ENCODE results near the gene CGNL1. TPM values are rescaled to one million over a fixed set of nuclear protein-coding genes. Genes with fewer than 3 reads are reported as not detected.

CGNL1 gene
- total RNA-seq, 1 experiment from 2014 or later: 0.43 TPM

GRCh38 chr15:57548351-57548750 is 172.0 kb downstream of the CGNL1 start:
- no peak for DNase-seq (ENCODE audit: low spot score)

- no peak for DNase-seq (ENCODE audit: low spot score)
These were observed 172.5 kb downstream of the CGNL1 start for GRCh38 chr15:57548835-57549234.

GRCh38 chr15:57549935-57550334 is 173.6 kb downstream of the CGNL1 start:
- DNase-seq (ENCODE audit: low spot score): no peak

DNA sequence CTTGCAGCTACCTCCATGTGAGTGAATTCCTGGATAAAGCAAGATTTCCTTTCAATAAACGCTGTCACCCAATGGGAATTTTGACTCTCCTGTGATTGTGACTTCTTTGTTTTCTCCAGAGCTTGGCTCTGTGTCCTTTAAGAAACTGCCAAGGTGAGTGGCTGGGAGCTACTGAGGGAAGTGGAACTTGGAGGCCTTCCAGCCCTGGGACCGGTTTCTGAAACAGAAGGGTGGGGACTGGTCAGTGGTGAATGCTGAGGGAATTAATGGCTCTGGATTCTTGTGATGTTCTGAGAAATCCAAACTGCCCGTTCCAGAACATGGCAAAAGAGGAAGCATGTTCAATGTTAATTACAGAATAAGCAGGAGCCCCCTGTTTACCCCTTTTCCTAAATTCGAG is 174.3 kb downstream of the CGNL1 start:
- DNase-seq (ENCODE audit: low spot score): no peak

- DNase-seq (ENCODE audit: low spot score): peak; percentile 67
These were observed 175.7 kb downstream of the CGNL1 start for GRCh38 chr15:57551715-57552677.

GRCh38 chr15:57552678-57553334 is 176.5 kb downstream of the CGNL1 start:
- no peak for DNase-seq (ENCODE audit: low spot score)

DNA sequence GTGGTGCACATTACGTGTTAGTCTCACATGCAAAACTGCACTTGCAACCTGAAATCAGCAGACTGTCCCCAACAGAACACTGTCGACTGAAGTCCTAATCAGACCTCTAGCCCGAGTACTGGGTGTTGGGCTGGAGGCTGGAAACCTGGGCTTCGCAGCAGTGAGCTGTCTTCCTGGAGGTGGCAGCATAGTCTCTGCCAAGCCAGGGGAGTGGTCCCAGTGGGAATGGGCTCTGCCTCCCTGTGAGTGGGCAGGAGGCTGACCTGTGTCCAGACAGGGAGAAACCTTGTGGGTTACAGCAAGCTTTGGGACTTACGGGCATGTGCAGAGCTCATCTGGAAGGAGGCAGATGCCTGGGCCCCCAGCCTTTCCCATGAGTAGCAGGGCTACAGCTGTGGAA is 177.2 kb downstream of the CGNL1 start:
- DNase-seq (ENCODE audit: low spot score): no peak

DNA sequence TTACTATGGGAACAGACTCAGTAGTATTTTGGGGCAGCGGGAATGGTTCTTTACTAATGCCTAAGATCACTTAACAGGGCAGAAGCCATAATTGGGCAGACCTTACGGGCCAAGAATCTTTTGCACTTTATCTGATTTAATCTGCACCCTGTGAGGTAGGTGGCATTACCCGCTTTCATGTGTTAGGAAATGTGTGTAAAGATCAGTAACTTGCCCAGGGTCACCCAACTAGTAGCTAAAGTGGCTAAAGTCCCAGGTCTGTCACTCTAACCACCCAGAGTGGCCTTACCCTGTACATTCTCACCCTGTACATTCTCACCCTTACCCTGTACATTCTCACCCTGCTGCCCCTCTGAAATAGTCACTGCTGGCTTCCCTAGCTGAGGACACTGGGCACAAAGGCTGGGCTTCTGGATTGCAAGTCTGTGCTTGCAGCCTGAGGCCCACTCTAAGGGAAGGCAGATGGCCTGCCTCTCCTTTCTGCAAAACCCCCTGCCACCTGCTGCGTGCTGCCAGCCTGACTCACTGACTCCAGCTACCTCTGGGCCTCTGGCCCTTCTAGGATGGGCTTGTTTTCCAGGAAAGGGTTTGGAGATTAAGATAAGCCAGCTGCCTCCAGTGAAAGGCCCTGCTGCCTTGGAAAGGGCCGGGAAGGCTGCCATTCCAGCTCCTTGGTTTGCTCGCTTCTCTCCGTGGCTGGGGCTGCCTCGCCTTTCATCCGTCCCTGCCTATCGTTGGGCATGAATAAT is 177.9 kb downstream of the CGNL1 start:
- no peak for DNase-seq (ENCODE audit: low spot score)

DNA sequence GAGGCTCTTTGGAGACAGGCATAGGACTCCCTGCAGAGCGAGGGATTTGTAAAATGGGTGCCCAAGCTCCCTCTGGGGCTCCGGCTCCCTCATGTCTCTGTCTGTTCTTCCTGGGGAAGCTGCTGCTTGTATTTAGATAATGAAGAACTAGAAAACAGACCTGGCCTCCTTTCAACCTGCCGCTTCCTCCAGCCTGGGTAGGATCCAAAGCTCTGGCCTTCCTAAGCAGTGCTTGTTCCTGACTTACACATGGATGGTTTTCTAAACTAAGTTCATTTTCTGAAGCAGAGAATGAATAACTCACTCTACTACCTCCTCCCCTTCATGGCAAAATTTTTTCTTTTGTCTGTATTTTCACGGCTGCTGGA is 178.5 kb downstream of the CGNL1 start:
- DNase-seq (ENCODE audit: low spot score): no peak

DNA sequence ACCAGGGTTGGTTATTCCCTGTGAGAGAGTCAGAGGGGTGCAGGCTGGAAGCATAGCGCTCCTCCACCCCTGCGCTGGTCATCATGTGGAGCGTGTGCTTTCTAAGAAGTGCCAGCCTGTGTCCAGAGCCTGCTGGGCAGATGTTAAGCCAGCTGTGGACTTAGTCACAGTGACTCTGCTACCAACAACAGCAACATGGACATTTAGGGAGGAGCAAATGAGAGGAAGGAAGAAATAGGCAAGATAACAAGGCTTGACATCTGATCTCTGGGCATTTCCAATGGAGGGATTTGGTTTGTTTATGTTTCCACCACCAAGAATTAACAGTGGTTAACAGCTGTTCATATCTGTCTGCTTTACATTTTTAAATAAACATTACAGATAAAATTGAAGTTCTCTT is 179.0 kb downstream of the CGNL1 start:
- DNase-seq (ENCODE audit: low spot score): no peak

- DNase-seq (ENCODE audit: low spot score): no peak
These were observed 179.7 kb downstream of the CGNL1 start for GRCh38 chr15:57556040-57556439.

DNA sequence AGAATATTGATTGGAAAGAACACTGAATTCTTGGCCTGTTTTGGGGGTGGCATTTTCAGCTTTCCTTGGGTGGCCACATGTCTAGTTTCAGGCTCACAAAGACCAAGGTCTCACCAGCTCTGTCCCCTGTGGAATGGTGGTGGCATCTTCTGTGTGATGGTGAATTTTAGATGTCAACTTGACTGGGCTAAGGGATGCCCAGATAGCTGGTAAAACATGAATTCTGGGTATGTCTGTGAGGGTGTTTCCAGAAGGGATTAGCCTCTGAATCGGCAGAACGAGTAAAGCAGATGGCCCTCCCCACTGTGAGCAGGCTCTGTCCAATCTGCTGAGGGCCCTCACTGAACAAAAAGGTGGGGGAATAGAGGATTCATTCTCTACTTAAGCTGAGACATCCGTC is 181.0 kb downstream of the CGNL1 start:
- DNase-seq (ENCODE audit: low spot score): no peak

DNA sequence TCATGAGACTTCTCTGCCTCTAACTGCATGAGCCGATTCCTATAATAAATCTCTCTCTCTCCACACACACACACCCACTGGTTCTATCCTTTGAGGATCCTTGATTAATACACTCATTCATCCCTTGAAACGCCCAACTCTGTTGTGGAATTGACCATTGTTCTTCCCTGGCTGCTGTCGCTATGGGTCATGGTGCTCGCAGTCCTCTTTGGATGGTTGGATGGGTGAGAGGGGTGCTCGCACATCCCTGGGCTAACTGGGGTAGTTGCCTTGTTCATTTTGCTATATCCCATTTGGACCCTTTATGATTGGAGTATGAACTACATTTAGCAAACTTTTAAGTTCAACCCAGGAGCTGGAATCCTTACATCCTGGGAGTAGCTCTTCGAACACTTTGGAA is 181.5 kb downstream of the CGNL1 start:
- DNase-seq (ENCODE audit: low spot score): no peak

GRCh38 chr15:57559875-57560274 is 183.6 kb downstream of the CGNL1 start:
- DNase-seq (ENCODE audit: low spot score): peak; percentile 45

DNA sequence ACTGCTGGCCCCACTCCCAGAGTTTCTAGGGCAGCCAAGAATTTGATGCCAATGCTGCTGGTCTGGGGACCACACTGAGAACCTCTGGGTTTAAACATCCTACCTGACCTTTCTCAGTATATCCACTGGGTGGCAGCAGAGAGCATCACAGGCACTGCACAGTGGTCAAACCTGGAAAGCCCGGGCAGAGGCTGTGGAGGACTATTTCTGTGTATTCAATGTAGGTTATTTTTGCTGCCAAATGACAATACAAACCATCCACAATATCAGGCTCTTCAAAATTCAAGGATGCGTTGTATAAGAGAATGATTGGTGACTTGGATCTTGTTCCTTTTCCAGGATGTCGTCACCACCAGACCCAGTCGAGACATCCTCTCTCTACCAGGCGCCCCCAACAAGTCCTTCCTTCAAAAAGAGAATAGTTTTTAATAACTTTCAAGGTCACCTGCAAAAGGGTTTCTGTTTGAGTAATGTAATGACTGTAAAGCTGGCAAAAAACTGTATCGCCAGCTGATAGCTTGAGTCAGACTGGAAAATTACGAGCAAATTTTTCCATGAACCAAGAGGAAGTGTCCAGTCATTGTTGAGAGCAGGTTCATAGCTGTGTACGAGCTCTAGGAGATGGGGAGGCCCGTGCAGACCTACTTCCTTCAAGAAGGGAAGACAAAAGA is 184.9 kb downstream of the CGNL1 start:
- DNase-seq (ENCODE audit: low spot score): peak; percentile 66

- no peak for DNase-seq (ENCODE audit: low spot score)
These were observed 186.0 kb downstream of the CGNL1 start for GRCh38 chr15:57562196-57562769.

- no peak for DNase-seq (ENCODE audit: low spot score)
These were observed 187.1 kb downstream of the CGNL1 start for GRCh38 chr15:57563416-57563815.

- DNase-seq (ENCODE audit: low spot score): no peak
These were observed 189.0 kb downstream of the CGNL1 start for GRCh38 chr15:57565311-57565710.

DNA sequence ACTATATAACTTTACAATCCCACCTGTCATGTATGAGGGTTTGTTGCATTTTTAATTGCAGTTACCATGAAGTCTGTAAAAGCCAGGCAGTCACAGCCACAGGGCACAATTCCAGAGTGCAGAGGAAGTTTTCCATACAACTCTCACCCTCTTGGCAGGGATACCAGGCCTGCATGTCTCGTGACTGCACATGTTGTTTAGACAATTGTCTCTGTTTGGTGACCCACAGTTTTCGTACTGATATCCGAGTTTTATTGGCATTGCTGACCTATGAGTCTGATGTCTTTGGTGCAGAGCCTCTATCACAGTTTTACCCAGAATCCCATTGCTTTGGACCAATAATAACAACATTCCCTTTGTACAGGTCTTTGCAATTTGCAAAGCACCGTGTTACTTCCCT is 190.5 kb downstream of the CGNL1 start:
- DNase-seq (ENCODE audit: low spot score): peak; percentile 28

- DNase-seq (ENCODE audit: low spot score): no peak
These were observed 191.6 kb downstream of the CGNL1 start for GRCh38 chr15:57567891-57568290.

GRCh38 chr15:57568299-57568698 is 192.0 kb downstream of the CGNL1 start:
- DNase-seq (ENCODE audit: low spot score): no peak

- no peak for DNase-seq (ENCODE audit: low spot score)
These were observed 194.0 kb downstream of the CGNL1 start for GRCh38 chr15:57570340-57570739.

Measured in H4 (cell line).